Neural cell (in vitro differentiated cells): ENCODE results near the gene FAM168A. TPM values are rescaled to one million over a fixed set of nuclear protein-coding genes. Genes with fewer than 3 reads are reported as not detected.

Experiments used
- H2AFZ ChIP-seq: fragments of 200-600, 300-800 bp; sonication (generic), shearing (Covaris generic); 2 replicates; pipeline ENCODE4 v1.6.0; 2014; ENCODE audit warnings: low read depth, mild to moderate bottlenecking, antibody characterized with exemption, low read length, moderate library complexity
- H3F3A ChIP-seq: fragments of 200-600 bp; shearing (Covaris generic); 2 replicates; pipeline ENCODE4 v1.6.1; 2016; ENCODE audit warnings: mild to moderate bottlenecking, moderate library complexity, mixed read lengths, antibody characterized with exemption, low read length; ENCODE audit not compliant: insufficient read depth, poor library complexity, severe bottlenecking
- H3K27ac ChIP-seq: fragments of 200-600, 300-800 bp; sonication (generic), shearing (Covaris generic); 2 replicates; pipeline ENCODE4 v1.5.1; 2014; ENCODE audit warnings: mild to moderate bottlenecking, low read length, moderate library complexity
- H3K27me3 ChIP-seq: fragments of 300-800, 200-600 bp; sonication (generic), shearing (Covaris generic); 2 replicates; pipeline ENCODE4 v1.6.0; 2014; ENCODE audit warnings: mild to moderate bottlenecking, low read depth, low read length, moderate library complexity; ENCODE audit not compliant: insufficient read depth
- H3K36me3 ChIP-seq: fragments of 300-800, 200-600 bp; sonication (generic), shearing (Covaris generic); 2 replicates; pipeline ENCODE4 v1.5.1; 2014; ENCODE audit warnings: mild to moderate bottlenecking, antibody characterized with exemption, low read length, moderate library complexity; ENCODE audit not compliant: insufficient read depth
- H3K4me2 ChIP-seq: fragments of 300-800, 200-600 bp; sonication (generic), shearing (Covaris generic); 2 replicates; pipeline ENCODE4 v1.6.0; 2014; ENCODE audit warnings: mild to moderate bottlenecking, low read length
- H3K4me3 ChIP-seq: fragments of 300-800, 200-600 bp; sonication (generic), shearing (Covaris generic); 2 replicates; pipeline ENCODE4 v1.5.1; 2014; ENCODE audit warnings: mild to moderate bottlenecking, low read length, moderate library complexity
- H3K79me2 ChIP-seq: fragments of 200-600 bp; shearing (Covaris generic); replicated peaks from 2 replicates; pipeline ENCODE4 v1.6.0; 2014; ENCODE audit warnings: mild to moderate bottlenecking, low read length, moderate library complexity; ENCODE audit not compliant: insufficient read depth
- H3K9ac ChIP-seq: fragments of 300-800, 200-600 bp; sonication (generic), shearing (Covaris generic); 2 replicates; pipeline ENCODE4 v1.6.1; 2016; ENCODE audit warnings: mild to moderate bottlenecking, low read length, mixed read lengths
- H3K9me2 ChIP-seq: fragments of 200-600 bp; shearing (Covaris generic); 2 replicates; pipeline ENCODE4 v1.6.1; 2016; ENCODE audit warnings: mild to moderate bottlenecking, low read length, mixed read lengths; ENCODE audit not compliant: insufficient read depth
- H3K9me3 ChIP-seq: fragments of 200-600, 300-800 bp; sonication (generic), shearing (Covaris generic); 2 replicates; pipeline ENCODE4 v1.6.1; 2016; ENCODE audit warnings: mild to moderate bottlenecking, mixed run types, low read length, moderate library complexity, mixed read lengths
- H4K20me1 ChIP-seq: fragments of 200-600 bp; shearing (Covaris generic); 2 replicates; pipeline ENCODE4 v1.6.1; 2016; ENCODE audit warnings: mild to moderate bottlenecking, mixed run types; ENCODE audit not compliant: insufficient read depth
- CTCF ChIP-seq: fragments of 450-650 bp; IDR thresholded peaks from 2 replicates; pipeline ENCODE4 v1.5.1; 2014; ENCODE audit warnings: antibody characterized with exemption, mild to moderate bottlenecking, moderate library complexity; ENCODE audit not compliant: poor library complexity, severe bottlenecking
- EP300 ChIP-seq: fragments of 450-650 bp; conservative IDR thresholded peaks from 2 replicates; pipeline ENCODE4 v1.6.1; 2014; ENCODE audit warnings: antibody characterized with exemption, mild to moderate bottlenecking, moderate library complexity; ENCODE audit not compliant: poor library complexity, severe bottlenecking
- EZH2 ChIP-seq: fragments of 200-600, 300-800 bp; shearing (Covaris generic), sonication (generic); IDR thresholded peaks from 2 replicates; pipeline ENCODE4 v1.6.1; 2014; ENCODE audit warnings: antibody characterized with exemption, low read length, borderline replicate concordance, mild to moderate bottlenecking; ENCODE audit not compliant: insufficient read depth, poor library complexity, severe bottlenecking
- POLR2AphosphoS5 ChIP-seq: IDR thresholded peaks from 2 replicates; pipeline ENCODE4 v1.6.1; 2012
- RAD21 ChIP-seq: fragments of 450-650 bp; conservative IDR thresholded peaks from 2 replicates; pipeline ENCODE4 v1.6.1; 2014; ENCODE audit warnings: antibody characterized with exemption, mild to moderate bottlenecking, moderate library complexity
- REST ChIP-seq: IDR thresholded peaks from 2 replicates; pipeline ENCODE4 v1.6.1; 2012; ENCODE audit warnings: borderline replicate concordance
- SMC3 ChIP-seq: fragments of 450-650 bp; conservative IDR thresholded peaks from 2 replicates; pipeline ENCODE4 v1.6.1; 2014; ENCODE audit warnings: antibody characterized with exemption, mild to moderate bottlenecking, moderate library complexity; ENCODE audit not compliant: poor library complexity
- TAF1 ChIP-seq: IDR thresholded peaks from 2 replicates; pipeline ENCODE4 v1.6.1; 2012; ENCODE audit warnings: low read depth
- polyA plus RNA-seq: library from polyadenylated mRNA; depleted of rRNA; stranded (reverse); fragments of >200 nt; gene quantifications from 2 replicates; pipeline ENCODE4 v1.2.3, GENCODE V29; 2014

The FAM168A gene
- polyA plus RNA-seq, 1 donor from 2014 or later, result 67.3 TPM

DNA sequence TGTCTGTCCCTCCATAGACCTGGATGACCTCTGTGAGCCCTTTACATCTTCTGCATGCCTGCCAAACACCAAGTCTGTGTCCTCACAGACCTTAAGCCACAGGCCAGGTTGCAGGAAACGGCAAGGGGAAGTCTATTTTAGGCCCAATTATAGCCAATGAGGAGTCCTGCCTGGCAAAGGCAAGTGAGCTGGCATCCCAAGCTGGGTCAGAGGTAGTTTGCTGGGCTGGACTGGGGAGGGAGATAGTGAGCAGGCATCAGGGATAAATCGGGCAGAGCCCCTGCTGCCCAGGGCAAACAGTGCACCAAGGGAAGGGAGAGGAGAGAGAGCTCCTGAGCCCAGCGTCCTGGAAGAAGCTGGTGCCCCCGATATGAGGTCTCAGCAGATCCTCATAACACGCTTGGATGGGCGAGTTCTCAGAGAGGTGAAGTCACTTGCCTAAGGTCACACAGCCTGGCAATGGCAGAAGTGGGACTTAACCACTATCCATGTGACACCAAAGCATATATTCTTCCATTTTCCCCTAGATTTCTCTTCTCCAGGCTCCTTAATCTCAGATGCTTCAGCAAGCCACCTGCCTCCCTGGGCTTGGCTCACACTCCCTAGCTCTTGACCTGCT lies 225.4 kb downstream of the FAM168A start:
- no peaks in the 10 kb centered on the region for H3K79me2 ChIP-seq
- no peak overlapping the region for H3K4me3 ChIP-seq
- H2AFZ ChIP-seq, result no peak overlapping the region
- no peaks in the 10 kb centered on the region for H4K20me1 ChIP-seq
- TF ChIP-seq CTCF (no peak), REST (no peak), EP300 (no peak), SMC3 (no peak)
- H3K27ac ChIP-seq, result no peak overlapping the region
- no peaks in the 10 kb centered on the region for H3K36me3 ChIP-seq
- H3F3A ChIP-seq, result no peaks in the 10 kb centered on the region
- H3K9ac ChIP-seq, result no peak overlapping the region
- H3K4me2 ChIP-seq, result no peak overlapping the region
- H3K27me3 ChIP-seq, result no peaks in the 10 kb centered on the region
- H3K9me2 ChIP-seq, result no peaks in the 10 kb centered on the region
- no peaks in the 10 kb centered on the region for H3K9me3 ChIP-seq

GRCh38 chr11:73367482-73368024 lies 230.4 kb downstream of the FAM168A start:
- Histone ChIP-seq H3K9me2 (no peaks in the 10 kb centered on the region), H2AFZ (no peak overlapping the region), H3K27ac (no peak overlapping the region), H3K4me3 (no peak overlapping the region), H3K9me3 (no peaks in the 10 kb centered on the region), H3K79me2 (no peaks in the 10 kb centered on the region), H3K36me3 (no peaks in the 10 kb centered on the region), H3K27me3 (no peaks in the 10 kb centered on the region), H4K20me1 (no peaks in the 10 kb centered on the region), H3F3A (no peaks in the 10 kb centered on the region), H3K9ac (no peak overlapping the region), H3K4me2 (no peak overlapping the region)
- TF ChIP-seq REST (no peak), CTCF (no peak), EP300 (no peak), TAF1 (no peak), RAD21 (no peak), EZH2 (no peak), POLR2AphosphoS5 (no peak)
